GM13976 (cell line): ENCODE measurements around the gene TRPM5.

Experiments
- DNase-seq: peaks from one replicate; pipeline ENCODE4 v3.0.0; 2012; ENCODE audit warnings: low spot score
- CTCF ChIP-seq: IDR thresholded peaks from 2 replicates; pipeline ENCODE4 v1.5.1; 2012; ENCODE audit warnings: borderline replicate concordance, mild to moderate bottlenecking; ENCODE audit not compliant: insufficient read depth; ENCODE audit errors: extremely low read depth, missing control alignments, control extremely low read depth
- in situ Hi-C: fragments of 300-500 bp; cut with MboI; formaldehyde crosslinking; loops from one replicate; pipeline ENCODE4 v1.12.0; 2022; ENCODE audit warnings: low sequenced_read_pairs, mixed read lengths, inconsistent platforms; ENCODE audit not compliant: unreplicated experiment

Gene TRPM5

GRCh38 chr11:2465202-2466068 is 21.1 kb upstream of the TRPM5 start:
- in situ Hi-C loops: no loop called here
- DNase-seq: peak; percentile 45
- no peak for TF ChIP-seq CTCF

- in situ Hi-C loops: no loop called here
- TF ChIP-seq CTCF: no peak
- DNase-seq: peak; percentile 32
Observed at GRCh38 chr11:2464451-2465165, 20.3 kb upstream of the TRPM5 start.

GRCh38 chr11:2463766-2464277 is 19.5 kb upstream of the TRPM5 start:
- in situ Hi-C loops: no loop called here
- TF ChIP-seq CTCF: no peak
- peak; percentile 18 for DNase-seq

- DNase-seq: no peak
- in situ Hi-C loops: no loop called here
- TF ChIP-seq CTCF: no peak
Observed at GRCh38 chr11:2462986-2463765, 18.9 kb upstream of the TRPM5 start.

GRCh38 chr11:2462543-2462985 is 18.2 kb upstream of the TRPM5 start:
- no peak for TF ChIP-seq CTCF

GRCh38 chr11:2461956-2462542 is 17.7 kb upstream of the TRPM5 start:
- no peak for TF ChIP-seq CTCF
- in situ Hi-C loops: no loop called here
- no peak for DNase-seq

More at GRCh38 chr11:2462543-2462985, 18.2 kb upstream of the TRPM5 start:
- in situ Hi-C loops: no loop called here
- DNase-seq: no peak
